Mesenteric fat pad (tissue), 1 donor: ENCODE data around the gene RNF144B. TPM values are rescaled to one million over a fixed set of nuclear protein-coding genes. Genes with fewer than 3 reads are reported as not detected.

Experiments
- DNase-seq: peaks from one replicate; pipeline ENCODE4 v3.0.0-alpha.2; 2020; ENCODE audit warnings: low spot score
- total RNA-seq: library from RNA; stranded (reverse); fragmentation: NEBNext Ultra II Directional; extraction: Animal tissue kit (Norgen Biotek cat#: 25700); gene quantifications from one replicate; pipeline ENCODE4 v1.2.1, GENCODE V29; 2021
- donor health status: DM: yes; HTN: yes; CAD: no.

RNF144B gene
- total RNA-seq, 1 donor from 2014 or later = 41.6 TPM

- DNase-seq = no peak
Measured at GRCh38 chr6:18509871-18510643, 122.9 kb downstream of the RNF144B start.

GRCh38 chr6:18510644-18511033 is 123.5 kb downstream of the RNF144B start:
- no peak for DNase-seq

GRCh38 chr6:18511211-18511610 is 124.1 kb downstream of the RNF144B start:
- no peak for DNase-seq

- DNase-seq = no peak
Measured at GRCh38 chr6:18513253-18513798, 126.2 kb downstream of the RNF144B start.

GRCh38 chr6:18514180-18514579 is 127.0 kb downstream of the RNF144B start:
- DNase-seq = no peak

- no peak for DNase-seq
Measured at GRCh38 chr6:18515767-18516166, 128.6 kb downstream of the RNF144B start.

Other genes starting within 250 kb of the RNF144B start
- gene TPMT, start 232.3 kb upstream of the RNF144B start, total RNA-seq = 7.1 TPM
- gene KDM1B, start 231.9 kb upstream of the RNF144B start, total RNA-seq = 13.3 TPM
- gene DEK, start 122.8 kb upstream of the RNF144B start, total RNA-seq = 54.3 TPM